Smooth muscle cell (in vitro differentiated cells): Measurements from ENCODE around the gene SF1. TPM values are rescaled to one million over a fixed set of nuclear protein-coding genes. Genes with fewer than 3 reads are reported as not detected.

Source experiments
- DNase-seq: peaks from one replicate; lab custom pipeline; 2025; ENCODE audit not compliant: unreplicated experiment; lab: John Stamatoyannopoulos, UW
- H2AFZ ChIP-seq: fragments of 200-600 bp; sonication (generic); 2 replicates; pipeline ENCODE4 v1.6.0; 2016; ENCODE audit warnings: antibody characterized with exemption, low read depth, mild to moderate bottlenecking
- H3F3A ChIP-seq: fragments of 200-600 bp; sonication (generic); 2 replicates; pipeline ENCODE4 v1.6.0; 2017; ENCODE audit warnings: antibody characterized with exemption, low read depth
- H3K27ac ChIP-seq: fragments of 200-600 bp; sonication (generic); 2 replicates; pipeline ENCODE4 v1.5.1; 2016; ENCODE audit warnings: low read depth, mild to moderate bottlenecking
- H3K27me3 ChIP-seq: fragments of 200-600 bp; sonication (generic); 2 replicates; pipeline ENCODE4 v1.6.1; 2016; ENCODE audit warnings: low read depth, mild to moderate bottlenecking
- H3K36me3 ChIP-seq: fragments of 200-600 bp; sonication (generic); 2 replicates; pipeline ENCODE4 v1.5.1; 2016; ENCODE audit warnings: low read depth
- H3K4me1 ChIP-seq: fragments of 200-600 bp; sonication (generic); 2 replicates; pipeline ENCODE4 v1.5.1; 2016; ENCODE audit warnings: low read depth
- H3K4me2 ChIP-seq: fragments of 200-600 bp; sonication (generic); 2 replicates; pipeline ENCODE4 v1.6.0; 2016; ENCODE audit warnings: mild to moderate bottlenecking
- H3K4me3 ChIP-seq: fragments of 200-600 bp; sonication (generic); 2 replicates; pipeline ENCODE4 v1.5.1; 2016; ENCODE audit warnings: mild to moderate bottlenecking
- H3K79me2 ChIP-seq: fragments of 200-600 bp; sonication (generic); 2 replicates; pipeline ENCODE4 v1.6.0; 2016; ENCODE audit warnings: low read depth, mild to moderate bottlenecking
- H3K9ac ChIP-seq: fragments of 200-600 bp; sonication (generic); 2 replicates; pipeline ENCODE4 v1.6.0; 2016; ENCODE audit warnings: low read depth
- H3K9me3 ChIP-seq: fragments of 200-600 bp; sonication (generic); replicated peaks from 2 replicates; pipeline ENCODE4 v1.5.1; 2016; ENCODE audit warnings: low read depth
- H4K20me1 ChIP-seq: fragments of 200-600 bp; sonication (generic); 2 replicates; pipeline ENCODE4 v1.6.0; 2016; ENCODE audit warnings: low read depth
- WGBS: methylation state at CpG from one replicate; pipeline ENCODE4 v1.1.7; 2016; ENCODE audit warnings: low lambda C conversion rate; 5-methylcytosine and 5-hydroxymethylcytosine counted together
- polyA plus RNA-seq: library from polyadenylated mRNA; unstranded; fragments of >200 nt; fragmentation: Nextera tagmentation; extraction: Ambion mirVana; gene quantifications from 2 replicates; pipeline ENCODE4 v1.2.1, GENCODE V29; 2016
- total RNA-seq: library from RNA; depleted of rRNA; stranded (reverse); fragments of >200 nt; gene quantifications from 2 replicates; pipeline ENCODE4 v1.2.3, GENCODE V29; 2014
- TF ChIP-seq, protein P1 (sequence below): fragments of 200-600 bp; sonication (generic); IDR thresholded peaks from 2 replicates; pipeline ENCODE4 v1.5.1; 2017; ENCODE audit warnings: borderline replicate concordance, mild to moderate bottlenecking, antibody characterized with exemption; ENCODE audit not compliant: insufficient read depth, poor library complexity, severe bottlenecking

SF1 gene, protein sequence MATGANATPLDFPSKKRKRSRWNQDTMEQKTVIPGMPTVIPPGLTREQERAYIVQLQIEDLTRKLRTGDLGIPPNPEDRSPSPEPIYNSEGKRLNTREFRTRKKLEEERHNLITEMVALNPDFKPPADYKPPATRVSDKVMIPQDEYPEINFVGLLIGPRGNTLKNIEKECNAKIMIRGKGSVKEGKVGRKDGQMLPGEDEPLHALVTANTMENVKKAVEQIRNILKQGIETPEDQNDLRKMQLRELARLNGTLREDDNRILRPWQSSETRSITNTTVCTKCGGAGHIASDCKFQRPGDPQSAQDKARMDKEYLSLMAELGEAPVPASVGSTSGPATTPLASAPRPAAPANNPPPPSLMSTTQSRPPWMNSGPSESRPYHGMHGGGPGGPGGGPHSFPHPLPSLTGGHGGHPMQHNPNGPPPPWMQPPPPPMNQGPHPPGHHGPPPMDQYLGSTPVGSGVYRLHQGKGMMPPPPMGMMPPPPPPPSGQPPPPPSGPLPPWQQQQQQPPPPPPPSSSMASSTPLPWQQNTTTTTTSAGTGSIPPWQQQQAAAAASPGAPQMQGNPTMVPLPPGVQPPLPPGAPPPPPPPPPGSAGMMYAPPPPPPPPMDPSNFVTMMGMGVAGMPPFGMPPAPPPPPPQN
- total RNA-seq (78.8 and 115 TPM in 2 replicates), polyA plus RNA-seq (84.2 and 101 TPM in 2 replicates)

DNA sequence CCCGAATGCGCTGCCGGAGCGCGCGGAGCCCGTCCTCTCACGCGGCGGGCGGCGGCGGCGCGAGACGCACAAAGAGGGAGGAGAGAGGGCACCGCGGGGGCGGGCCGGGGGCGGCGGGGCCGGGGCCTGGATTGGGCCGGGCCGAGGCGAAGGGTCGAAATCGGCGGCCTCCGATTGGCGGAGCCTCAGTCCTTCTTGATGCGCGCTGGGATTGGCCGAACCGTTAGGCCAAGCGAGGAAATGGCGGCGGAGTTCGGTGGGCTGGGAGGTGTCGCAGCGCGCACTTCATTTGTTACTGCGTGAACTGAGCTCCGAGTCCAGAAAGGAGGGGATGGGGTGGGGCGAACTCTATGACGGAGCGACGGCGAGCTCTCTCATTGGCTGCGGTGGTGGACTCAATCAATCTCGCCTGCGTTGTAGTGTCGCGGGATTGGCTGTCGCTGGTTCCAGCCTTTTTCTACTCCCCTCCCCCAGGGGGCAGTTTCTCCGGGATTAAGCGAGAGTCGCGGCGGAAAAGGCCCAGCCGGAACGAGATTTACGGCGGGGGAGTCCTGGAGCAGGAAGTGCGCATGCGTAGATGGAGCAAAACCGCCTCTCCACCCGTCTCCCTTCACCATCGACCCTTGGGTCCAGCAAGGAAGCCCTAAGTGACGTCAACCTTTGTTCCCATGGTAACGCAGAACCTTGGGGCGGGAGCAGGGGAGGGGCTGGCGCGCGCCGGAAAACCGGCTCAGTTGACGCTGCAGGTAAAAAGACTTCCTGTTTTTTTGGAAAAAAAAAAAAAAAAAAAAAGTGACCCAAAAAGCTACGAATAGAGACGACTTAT lies at the start of gene SF1:
TSS of gene SF1 (minus strand) at position 70 of the 826 bp plus-strand sequence. CDS start 150 bp downstream, outside the sequence.
- H3K36me3 ChIP-seq, result peaks cover 16% of the 10 kb centered on the region
- peak within 1 kb of the TSS; percentile 93 for H3K9ac ChIP-seq
- TF ChIP-seq, protein P1, sequence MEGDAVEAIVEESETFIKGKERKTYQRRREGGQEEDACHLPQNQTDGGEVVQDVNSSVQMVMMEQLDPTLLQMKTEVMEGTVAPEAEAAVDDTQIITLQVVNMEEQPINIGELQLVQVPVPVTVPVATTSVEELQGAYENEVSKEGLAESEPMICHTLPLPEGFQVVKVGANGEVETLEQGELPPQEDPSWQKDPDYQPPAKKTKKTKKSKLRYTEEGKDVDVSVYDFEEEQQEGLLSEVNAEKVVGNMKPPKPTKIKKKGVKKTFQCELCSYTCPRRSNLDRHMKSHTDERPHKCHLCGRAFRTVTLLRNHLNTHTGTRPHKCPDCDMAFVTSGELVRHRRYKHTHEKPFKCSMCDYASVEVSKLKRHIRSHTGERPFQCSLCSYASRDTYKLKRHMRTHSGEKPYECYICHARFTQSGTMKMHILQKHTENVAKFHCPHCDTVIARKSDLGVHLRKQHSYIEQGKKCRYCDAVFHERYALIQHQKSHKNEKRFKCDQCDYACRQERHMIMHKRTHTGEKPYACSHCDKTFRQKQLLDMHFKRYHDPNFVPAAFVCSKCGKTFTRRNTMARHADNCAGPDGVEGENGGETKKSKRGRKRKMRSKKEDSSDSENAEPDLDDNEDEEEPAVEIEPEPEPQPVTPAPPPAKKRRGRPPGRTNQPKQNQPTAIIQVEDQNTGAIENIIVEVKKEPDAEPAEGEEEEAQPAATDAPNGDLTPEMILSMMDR, result no peak
- H3K4me2 ChIP-seq, result peak within 1 kb of the TSS; percentile 99
- H3K27ac ChIP-seq, result peak within 1 kb of the TSS; percentile 96
- H2AFZ ChIP-seq, result peak within 1 kb of the TSS; percentile 85
- peak; percentile 95 for DNase-seq
- no peaks in the 10 kb centered on the region for H3K27me3 ChIP-seq
- no peaks in the 10 kb centered on the region for H3K9me3 ChIP-seq
- H3K79me2 ChIP-seq, result peaks cover 39% of the 10 kb centered on the region
- H4K20me1 ChIP-seq, result peaks cover 39% of the 10 kb centered on the region
- WGBS, result under 1% methylated on average over 70 of the region's 80 CpGs
- H3K4me1 ChIP-seq, result peaks cover 20% of the 10 kb centered on the region
- H3F3A ChIP-seq, result peaks cover 25% of the 10 kb centered on the region
- H3K4me3 ChIP-seq, result peak within 1 kb of the TSS; percentile 96

- no peak for DNase-seq
- no peak overlapping the region for H3K9ac ChIP-seq
- H3K36me3 ChIP-seq, result no peaks in the 10 kb centered on the region
- no peaks in the 10 kb centered on the region for H4K20me1 ChIP-seq
- no peak overlapping the region for H3K4me3 ChIP-seq
- H3K9me3 ChIP-seq, result no peaks in the 10 kb centered on the region
- H3K4me2 ChIP-seq, result no peak overlapping the region
- H2AFZ ChIP-seq, result no peak overlapping the region
- no peaks in the 10 kb centered on the region for H3K27me3 ChIP-seq
- H3K4me1 ChIP-seq, result no peaks in the 10 kb centered on the region
- H3K27ac ChIP-seq, result no peak overlapping the region
- TF ChIP-seq, protein P1, result no peak
- no peaks in the 10 kb centered on the region for H3K79me2 ChIP-seq
- 96% methylated on average over 22 of the region's 22 CpGs for WGBS
- H3F3A ChIP-seq, result no peaks in the 10 kb centered on the region
These were observed 49.1 kb upstream of the SF1 start for GRCh38 chr11:64827451-64827839.

DNA sequence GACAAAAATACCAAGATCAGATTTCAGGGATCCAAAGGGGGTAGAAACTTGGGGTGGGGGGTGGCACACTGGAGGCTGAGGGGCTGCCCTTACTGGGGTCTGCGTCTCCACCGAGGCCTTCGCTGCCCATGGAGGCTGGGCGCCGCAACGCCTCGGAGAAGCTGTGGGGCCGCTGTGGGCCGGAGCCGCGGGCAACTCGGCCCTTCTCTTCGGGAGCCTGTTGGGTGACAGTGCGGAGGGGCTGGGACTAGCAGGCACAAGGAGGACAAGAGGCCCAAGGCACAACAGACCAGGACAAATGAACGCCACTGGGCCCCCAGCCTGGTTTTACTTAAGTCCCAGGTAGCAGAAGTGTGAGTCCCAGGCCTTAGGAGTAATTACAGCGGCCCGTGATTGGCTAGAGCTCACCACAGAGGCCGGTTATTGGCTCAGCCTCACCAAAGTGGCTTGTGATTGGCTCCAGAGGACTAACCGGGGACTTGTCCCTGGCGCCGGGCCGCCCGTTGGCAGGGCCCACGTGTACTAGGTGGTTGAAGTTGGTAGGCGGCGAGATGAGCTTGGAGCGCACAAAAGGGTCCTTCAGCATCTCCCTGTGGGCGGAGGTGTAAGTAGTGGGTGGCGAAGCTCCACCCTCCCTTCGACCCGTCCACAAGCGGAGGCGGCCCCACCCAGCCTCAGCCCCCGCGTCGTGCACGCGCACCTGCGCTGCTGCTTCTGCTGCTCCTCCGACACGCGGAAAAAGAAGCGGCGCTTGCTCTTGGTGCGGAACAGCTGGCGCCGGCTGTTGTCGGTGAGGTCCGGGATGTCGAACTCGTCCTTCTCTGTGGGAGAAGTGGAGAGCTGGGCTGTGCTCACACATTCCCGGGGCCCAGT lies 48.5 kb upstream of the SF1 start:
- H3K79me2 ChIP-seq, result no peaks in the 10 kb centered on the region
- H3F3A ChIP-seq, result no peaks in the 10 kb centered on the region
- TF ChIP-seq, protein P1, result no peak
- H3K4me2 ChIP-seq, result no peak overlapping the region
- no peak overlapping the region for H3K9ac ChIP-seq
- no peaks in the 10 kb centered on the region for H3K9me3 ChIP-seq
- no peak overlapping the region for H3K27ac ChIP-seq
- H3K27me3 ChIP-seq, result no peaks in the 10 kb centered on the region
- no peaks in the 10 kb centered on the region for H3K4me1 ChIP-seq
- H4K20me1 ChIP-seq, result no peaks in the 10 kb centered on the region
- no peaks in the 10 kb centered on the region for H3K36me3 ChIP-seq
- 95% methylated on average over 51 of the region's 52 CpGs for WGBS
- no peak for DNase-seq
- H3K4me3 ChIP-seq, result no peak overlapping the region
- no peak overlapping the region for H2AFZ ChIP-seq
